Measurements from ENCODE around the gene LAMA2. TPM values are rescaled to one million over a fixed set of nuclear protein-coding genes. Genes with fewer than 3 reads are reported as not detected.

The LAMA2 gene
- total RNA-seq (2014; rRNA removed; shearing (Covaris generic); ENCODE audit: low replicate concordance), result 0.41 and 0.46 TPM in 2 replicates

- peak; percentile 12 for DNase-seq (ENCODE audit: low read depth)
- in situ Hi-C loops (cut with HindIII; ENCODE audit: low pct_unique_long_range_greater_than_20kb, low sequenced_read_pairs), result no loop called here
Measured at GRCh38 chr6:128882991-128883611, at the start of gene LAMA2. Gene LAMA2 (plus strand): TSS chr6:128883138. CDS start chr6:128883246, 108 bp downstream.

- in situ Hi-C loops (cut with HindIII; ENCODE audit: low pct_unique_long_range_greater_than_20kb, low sequenced_read_pairs), result no loop called here
- DNase-seq (ENCODE audit: low read depth), result no peak
Measured at GRCh38 chr6:128836761-128837160, 46.2 kb upstream of the LAMA2 start.

- no peak for DNase-seq (ENCODE audit: low read depth)
- in situ Hi-C loops (cut with HindIII; ENCODE audit: low pct_unique_long_range_greater_than_20kb, low sequenced_read_pairs), result no loop called here
Measured at GRCh38 chr6:128841518-128841917, 41.4 kb upstream of the LAMA2 start.

GRCh38 chr6:128844598-128844997 is 38.3 kb upstream of the LAMA2 start:
- DNase-seq (ENCODE audit: low read depth), result no peak
- in situ Hi-C loops (cut with HindIII; ENCODE audit: low pct_unique_long_range_greater_than_20kb, low sequenced_read_pairs), result no loop called here

GRCh38 chr6:128847431-128848210 is 35.3 kb upstream of the LAMA2 start:
- in situ Hi-C loops (cut with HindIII; ENCODE audit: low pct_unique_long_range_greater_than_20kb, low sequenced_read_pairs), result no loop called here
- DNase-seq (ENCODE audit: low read depth), result no peak

- no peak for DNase-seq (ENCODE audit: low read depth)
- in situ Hi-C loops (cut with HindIII; ENCODE audit: low pct_unique_long_range_greater_than_20kb, low sequenced_read_pairs), result no loop called here
Measured at GRCh38 chr6:128848212-128848935, 34.6 kb upstream of the LAMA2 start.

- no peak for DNase-seq (ENCODE audit: low read depth)
- in situ Hi-C loops (cut with HindIII; ENCODE audit: low pct_unique_long_range_greater_than_20kb, low sequenced_read_pairs), result no loop called here
Measured at GRCh38 chr6:128855581-128856085, 27.3 kb upstream of the LAMA2 start.

- DNase-seq (ENCODE audit: low read depth), result no peak
- in situ Hi-C loops (cut with HindIII; ENCODE audit: low pct_unique_long_range_greater_than_20kb, low sequenced_read_pairs), result no loop called here
Measured at GRCh38 chr6:128857806-128858205, 25.1 kb upstream of the LAMA2 start.

- in situ Hi-C loops (cut with HindIII; ENCODE audit: low pct_unique_long_range_greater_than_20kb, low sequenced_read_pairs), result no loop called here
- no peak for DNase-seq (ENCODE audit: low read depth)
Measured at GRCh38 chr6:128860782-128861181, 22.2 kb upstream of the LAMA2 start.

- no peak for DNase-seq (ENCODE audit: low read depth)
- in situ Hi-C loops (cut with HindIII; ENCODE audit: low pct_unique_long_range_greater_than_20kb, low sequenced_read_pairs), result no loop called here
Measured at GRCh38 chr6:128863983-128864382, 19.0 kb upstream of the LAMA2 start.

- in situ Hi-C loops (cut with HindIII; ENCODE audit: low pct_unique_long_range_greater_than_20kb, low sequenced_read_pairs), result no loop called here
- no peak for DNase-seq (ENCODE audit: low read depth)
Measured at GRCh38 chr6:128870746-128871145, 12.2 kb upstream of the LAMA2 start.

- in situ Hi-C loops (cut with HindIII; ENCODE audit: low pct_unique_long_range_greater_than_20kb, low sequenced_read_pairs), result no loop called here
- DNase-seq (ENCODE audit: low read depth), result no peak
Measured at GRCh38 chr6:128874863-128875262, 8.1 kb upstream of the LAMA2 start.

GRCh38 chr6:128882560-128882959 is 378 bp upstream of the LAMA2 start:
- DNase-seq (ENCODE audit: low read depth), result no peak
- in situ Hi-C loops (cut with HindIII; ENCODE audit: low pct_unique_long_range_greater_than_20kb, low sequenced_read_pairs), result no loop called here

- no peak for DNase-seq (ENCODE audit: low read depth)
- in situ Hi-C loops (cut with HindIII; ENCODE audit: low pct_unique_long_range_greater_than_20kb, low sequenced_read_pairs), result no loop called here
Measured at GRCh38 chr6:128883906-128884305, 968 bp downstream of the LAMA2 start.

GRCh38 chr6:128885381-128885780 is 2.4 kb downstream of the LAMA2 start:
- in situ Hi-C loops (cut with HindIII; ENCODE audit: low pct_unique_long_range_greater_than_20kb, low sequenced_read_pairs), result no loop called here
- no peak for DNase-seq (ENCODE audit: low read depth)

- no peak for DNase-seq (ENCODE audit: low read depth)
- in situ Hi-C loops (cut with HindIII; ENCODE audit: low pct_unique_long_range_greater_than_20kb, low sequenced_read_pairs), result no loop called here
Measured at GRCh38 chr6:128886706-128887105, 3.8 kb downstream of the LAMA2 start.

GRCh38 chr6:128888444-128889175 is 5.7 kb downstream of the LAMA2 start:
- in situ Hi-C loops (cut with HindIII; ENCODE audit: low pct_unique_long_range_greater_than_20kb, low sequenced_read_pairs), result no loop called here
- no peak for DNase-seq (ENCODE audit: low read depth)

- DNase-seq (ENCODE audit: low read depth), result no peak
- in situ Hi-C loops (cut with HindIII; ENCODE audit: low pct_unique_long_range_greater_than_20kb, low sequenced_read_pairs), result no loop called here
Measured at GRCh38 chr6:128889870-128890269, 6.9 kb downstream of the LAMA2 start.

Data from Caki2 (cell line).